HepG2 (cell line): Measurements from ENCODE around the gene OR5M10. TPM values are rescaled to one million over a fixed set of nuclear protein-coding genes. Genes with fewer than 3 reads are reported as not detected.

Experiments used
- ATAC-seq: fragments of 200-7000 bp; cut with Tn5 transposase; 3 replicates; pipeline ENCODE4 v1.9.1; 2020; ENCODE audit warnings: mild to moderate bottlenecking, moderate library complexity
- BruUV-seq: library from RNA; stranded (reverse); fragments of 400-500 nt; replicated peaks from 2 replicates; lab custom pipeline; 2021; lab: Mats Ljungman, UMichigan
- CTCF ChIA-PET: fragments of 300-600 bp; formaldehyde crosslinking; extraction: SDS; loops from one replicate; lab custom pipeline; 2021; ENCODE audit warnings: low total read pairs, inconsistent platforms, low intra/inter-chr PET ratio; lab: Yijun Ruan, JAX
- POLR2A ChIA-PET: fragments of 350-600 bp; sonication (Branson Sonifier 250); formaldehyde crosslinking; loops from one replicate; lab custom pipeline; 2020; ENCODE audit warnings: antibody characterized with exemption, inconsistent platforms; lab: Yijun Ruan, JAX
- DNase-seq: peaks from one replicate; pipeline ENCODE4 v3.0.0-alpha.2; 2015; ENCODE audit warnings: low spot score
- FAIRE-seq: peaks from 3 replicates; lab custom pipeline; 2011; peaks lifted over from hg19 to GRCh38; lab: Jason Lieb, UNC
- H2AFZ ChIP-seq: one replicate; pipeline ENCODE4 v1.6.1; 2011; ENCODE audit warnings: low read length, inconsistent platforms
- H3K27ac ChIP-seq: fragments of 300-600 bp; 3 replicates; pipeline ENCODE4 v1.8.0; 2011; ENCODE audit warnings: mixed run types, mild to moderate bottlenecking, mixed read lengths, low read length, inconsistent platforms; ENCODE audit not compliant: insufficient read depth; ENCODE audit errors: extremely low read length
- H3K27me3 ChIP-seq, 2 experiments: fragments of 200-600 bp in 1 of 2; 2 replicates in 1 of 2; 3 replicates in 1 of 2; pipeline versions ENCODE4 v1.6.0 to v1.8.0; 2011; ENCODE audit warnings: low read length in 2 of 2, mild to moderate bottlenecking in 2 of 2, moderate library complexity in 2 of 2, inconsistent platforms in 1 of 2; ENCODE audit not compliant: insufficient read depth in 2 of 2, control insufficient read depth in 1 of 2
- H3K36me3 ChIP-seq, 2 experiments: fragments of 200-600 bp in 1 of 2; replicated peaks in 1 of 2; 2 replicates in 1 of 2; 3 replicates in 1 of 2; pipeline versions ENCODE4 v1.5.1 to v1.8.0; 2011; ENCODE audit warnings: low read length in 2 of 2, inconsistent platforms in 1 of 2; ENCODE audit not compliant: insufficient read depth in 2 of 2, control insufficient read depth in 1 of 2
- H3K4me1 ChIP-seq: 2 replicates; pipeline ENCODE4 v1.5.1; 2012; ENCODE audit warnings: low read length, inconsistent platforms; ENCODE audit not compliant: insufficient read depth
- H3K4me2 ChIP-seq: 2 replicates; pipeline ENCODE4 v1.6.0; 2011; ENCODE audit warnings: low read depth, low read length, inconsistent platforms
- H3K4me3 ChIP-seq, 3 experiments: fragments of 200-600 bp in 1 of 3; sonication (generic), shearing (Covaris generic) in 1 of 3; replicated peaks in 1 of 3; 2 replicates each; pipeline ENCODE4 v1.5.1; 2011 to 2016; ENCODE audit warnings: low read length in 3 of 3, inconsistent platforms in 2 of 3, low read depth in 2 of 3, mild to moderate bottlenecking in 2 of 3, control low read depth in 1 of 3, mixed read lengths in 1 of 3; ENCODE audit not compliant: insufficient read depth in 1 of 3
- H3K79me2 ChIP-seq: one replicate; pipeline ENCODE4 v1.6.1; 2011; ENCODE audit warnings: low read length, inconsistent platforms; ENCODE audit not compliant: insufficient read depth
- H3K9ac ChIP-seq: 2 replicates; pipeline ENCODE4 v1.6.0; 2011; ENCODE audit warnings: mild to moderate bottlenecking, low read depth, low read length, inconsistent platforms; ENCODE audit not compliant: insufficient read depth
- H3K9me3 ChIP-seq: 2 replicates; pipeline ENCODE4 v1.5.1; 2012; ENCODE audit warnings: mild to moderate bottlenecking, low read length
- H4K20me1 ChIP-seq: 2 replicates; pipeline ENCODE4 v1.6.0; 2011; ENCODE audit warnings: inconsistent platforms, mild to moderate bottlenecking, low read length, moderate library complexity; ENCODE audit not compliant: insufficient read depth
- GATAD1 ChIP-seq: IDR thresholded peaks from 2 replicates; pipeline ENCODE4 v1.6.1; 2016; ENCODE audit warnings: missing genetic modification reagents, missing compliant biosample characterization
- MIER3 ChIP-seq: IDR thresholded peaks from 2 replicates; pipeline ENCODE4 v1.6.1; 2016; ENCODE audit warnings: missing compliant biosample characterization, borderline replicate concordance
- PLSCR1 ChIP-seq: sonication (generic); formaldehyde crosslinking; IDR thresholded peaks from 2 replicates; pipeline ENCODE4 v1.5.0; 2020; ENCODE audit warnings: missing genetic modification reagents, mild to moderate bottlenecking, borderline replicate concordance
- SP4 ChIP-seq: sonication (generic); formaldehyde crosslinking; IDR thresholded peaks from 2 replicates; pipeline ENCODE4 v1.8.1; 2023; ENCODE audit warnings: mild to moderate bottlenecking, missing genetic modification reagents
- THAP7 ChIP-seq: sonication (generic); formaldehyde crosslinking; IDR thresholded peaks from 2 replicates; pipeline ENCODE4 v1.8.1; 2023; ENCODE audit warnings: mild to moderate bottlenecking, missing genetic modification reagents
- ZMYM4 ChIP-seq: sonication (generic); formaldehyde crosslinking; IDR thresholded peaks from 2 replicates; pipeline ENCODE4 v1.8.1; 2023; ENCODE audit warnings: mild to moderate bottlenecking, missing genetic modification reagents
- ZNF564 ChIP-seq: sonication (generic); formaldehyde crosslinking; IDR thresholded peaks from 2 replicates; pipeline ENCODE4 v1.8.1; 2023; ENCODE audit warnings: mild to moderate bottlenecking, missing genetic modification reagents
- WGBS: methylation state at CpG from one replicate; pipeline ENCODE4 v1.1.6; 2017; ENCODE audit warnings: low lambda C conversion rate; 5-methylcytosine and 5-hydroxymethylcytosine counted together
- in situ Hi-C: cut with HindIII; loops from 2 replicates; pipeline ENCODE4 v1.10.0; 2017; ENCODE audit warnings: low pct_unique_long_range_greater_than_20kb; ENCODE audit not compliant: extremely low pct_ligation_motif_present
- intact Hi-C: fragments of 100-400 bp; cut with micrococcal nuclease; formaldehyde crosslinking; loops from one replicate; pipeline ENCODE4 v1.10.0; 2022; ENCODE audit not compliant: unreplicated experiment
- polyA plus RNA-seq, 8 experiments: library from polyadenylated mRNA; depleted of rRNA in 3 of 8; stranded (reverse) in 7 of 8; unstranded in 1 of 8; fragments of >200 nt; fragmentation: Illumina TruSeq in 4 of 8; extraction: Trizol in 4 of 8; gene quantifications; 2 replicates each; pipeline versions ENCODE4 v1.2.1 to v1.2.3, GENCODE V29; 2011 to 2016; ENCODE audit warnings: low read depth in 4 of 8, missing spikeins in 1 of 8, mixed read lengths in 1 of 8; ENCODE audit not compliant: insufficient read depth in 1 of 8
- total RNA-seq, 5 experiments: library from RNA; depleted of rRNA; stranded (reverse); fragments of >200 nt; fragmentation: Illumina TruSeq; extraction: Trizol; gene quantifications; 2 replicates each; pipeline ENCODE4 v1.2.3, GENCODE V29; 2016; ENCODE audit warnings: low read depth in 1 of 5

OR5M10 gene
- total and polyA plus RNA-seq, 2 of the 13 experiments (the other 11 are each of a cell fraction or from before 2014, with no cell fraction given) = not detected

GRCh38 chr11:56531856-56532255 is 45.7 kb downstream of the OR5M10 start:
- Histone ChIP-seq H3K4me3 (no peak overlapping the region), H2AFZ (no peak overlapping the region), H3K9me3 (no peaks in the 10 kb centered on the region; the same call in 1 of the 2 replicates), H4K20me1 (no peaks in the 10 kb centered on the region), H3K4me1 (no peaks in the 10 kb centered on the region), H3K79me2 (no peaks in the 10 kb centered on the region), H3K4me2 (no peak overlapping the region), H3K27ac (no peak overlapping the region), H3K9ac (no peak overlapping the region), H3K27me3 (no peaks in the 10 kb centered on the region), H3K36me3 (no peaks in the 10 kb centered on the region)
- FAIRE-seq (no peak), DNase-seq (no peak), ATAC-seq (no peak)
- in situ Hi-C loops = no loop called here
- no TSS peak for BruUV-seq
- WGBS = 6% methylated on average over 2 of the region's 2 CpGs
- intact Hi-C loops = no loop called here
- ChIA-PET POLR2A (no interaction called here), CTCF (no interaction called here)
- TF ChIP-seq MIER3 (CRISPR knock-in tag) (no peak), GATAD1 (CRISPR knock-in tag) (no peak), PLSCR1 (CRISPR knock-in tag) (no peak), ZNF564 (CRISPR knock-in tag) (no peak), ZMYM4 (no peak), SP4 (CRISPR knock-in tag) (no peak), THAP7 (CRISPR knock-in tag) (no peak)

Other genes starting within 250 kb of the OR5M10 start
- not detected in 2 replicates for gene OR8K1, start 231.7 kb downstream of the OR5M10 start, total RNA-seq (2016; rRNA removed; fragmentation: Illumina TruSeq; extraction: Trizol)
- gene OR8K1, start 231.7 kb downstream of the OR5M10 start, polyA plus RNA-seq (2011; rRNA removed) = not detected in 2 replicates
- gene OR8J1, start 223.4 kb downstream of the OR5M10 start, total RNA-seq (2016; rRNA removed; fragmentation: Illumina TruSeq; extraction: Trizol) = not detected in 2 replicates
- gene OR8J1, start 223.4 kb downstream of the OR5M10 start, polyA plus RNA-seq (2011; rRNA removed) = not detected in 2 replicates
- not detected in 2 replicates for gene OR8U1, start 202.1 kb downstream of the OR5M10 start, total RNA-seq (2016; rRNA removed; fragmentation: Illumina TruSeq; extraction: Trizol)
- gene OR8U1, start 202.1 kb downstream of the OR5M10 start, polyA plus RNA-seq (2011; rRNA removed) = not detected in 2 replicates
- not detected in 2 replicates for gene OR5AL1, start 165.0 kb downstream of the OR5M10 start, total RNA-seq (2016; rRNA removed; fragmentation: Illumina TruSeq; extraction: Trizol)
- gene OR5AL1, start 165.0 kb downstream of the OR5M10 start, polyA plus RNA-seq (2011; rRNA removed) = not detected in 2 replicates
- gene OR5M3, start 104.4 kb downstream of the OR5M10 start, total RNA-seq (2016; rRNA removed; fragmentation: Illumina TruSeq; extraction: Trizol) = not detected in 2 replicates
- not detected in 2 replicates for gene OR5M3, start 104.4 kb downstream of the OR5M10 start, polyA plus RNA-seq (2011; rRNA removed)
- not detected in 2 replicates for gene OR5M8, start 86.4 kb downstream of the OR5M10 start, total RNA-seq (2016; rRNA removed; fragmentation: Illumina TruSeq; extraction: Trizol)
- not detected in 2 replicates for gene OR5M8, start 86.4 kb downstream of the OR5M10 start, polyA plus RNA-seq (2011; rRNA removed)
- gene OR5M11, start 34.5 kb downstream of the OR5M10 start, total RNA-seq (2016; rRNA removed; fragmentation: Illumina TruSeq; extraction: Trizol) = not detected in 2 replicates
- not detected in 2 replicates for gene OR5M11, start 34.5 kb downstream of the OR5M10 start, polyA plus RNA-seq (2011; rRNA removed)
- not detected in 2 replicates for gene OR5M1, start 37.2 kb upstream of the OR5M10 start, total RNA-seq (2016; rRNA removed; fragmentation: Illumina TruSeq; extraction: Trizol)
- gene OR5M1, start 37.2 kb upstream of the OR5M10 start, polyA plus RNA-seq (2011; rRNA removed) = not detected in 2 replicates
- gene OR5AP2, start 64.7 kb upstream of the OR5M10 start, total RNA-seq (2016; rRNA removed; fragmentation: Illumina TruSeq; extraction: Trizol) = not detected in 2 replicates
- gene OR5AP2, start 64.7 kb upstream of the OR5M10 start, polyA plus RNA-seq (2011; rRNA removed) = not detected in 2 replicates
- gene OR5AR1, start 86.0 kb upstream of the OR5M10 start, total RNA-seq (2016; rRNA removed; fragmentation: Illumina TruSeq; extraction: Trizol) = not detected in 2 replicates
- not detected in 2 replicates for gene OR5AR1, start 86.0 kb upstream of the OR5M10 start, polyA plus RNA-seq (2011; rRNA removed)
- not detected in 2 replicates for gene OR9G1, start 121.4 kb upstream of the OR5M10 start, total RNA-seq (2016; rRNA removed; fragmentation: Illumina TruSeq; extraction: Trizol)
- gene OR9G1, start 121.4 kb upstream of the OR5M10 start, polyA plus RNA-seq (2011; rRNA removed) = not detected in 2 replicates
- not detected in 2 replicates for gene OR9G4, start 171.0 kb upstream of the OR5M10 start, total RNA-seq (2016; rRNA removed; fragmentation: Illumina TruSeq; extraction: Trizol)
- not detected in 2 replicates for gene OR9G4, start 171.0 kb upstream of the OR5M10 start, polyA plus RNA-seq (2011; rRNA removed)